CD14-positive monocyte (primary cell): ENCODE measurements around the gene DOK6. TPM values are rescaled to one million over a fixed set of nuclear protein-coding genes. Genes with fewer than 3 reads are reported as not detected.

Source experiments
- DNase-seq, 3 donors: peaks; one replicate each; pipeline ENCODE4 v3.0.0-alpha.2; 2011 to 2022
- H2AFZ ChIP-seq: 2 replicates; pipeline ENCODE4 v1.6.0; 2012; ENCODE audit warnings: mild to moderate bottlenecking, low read depth, low read length, inconsistent platforms; ENCODE audit not compliant: insufficient read depth, poor library complexity, severe bottlenecking
- H3K27ac ChIP-seq, 2 donors: 1 replicate in 1 of 2; 2 replicates in 1 of 2; pipeline ENCODE4 v1.5.1; 2012 to 2013; ENCODE audit warnings: low read length in 2 of 2, control low read depth in 1 of 2, inconsistent platforms in 1 of 2, low read depth in 1 of 2, mild to moderate bottlenecking in 1 of 2
- H3K27me3 ChIP-seq, 2 donors: one replicate each; pipeline versions ENCODE4 v1.6.0 to v1.6.1; 2011 to 2013; ENCODE audit warnings: low read length in 2 of 2; ENCODE audit not compliant: control insufficient read depth in 2 of 2, insufficient read depth in 2 of 2
- H3K36me3 ChIP-seq, 2 donors: replicated peaks in 1 of 2; 1 replicate in 1 of 2; 2 replicates in 1 of 2; pipeline versions ENCODE4 v1.5.1 to v1.6.1; 2012 to 2013; ENCODE audit warnings: low read length in 2 of 2, control low read depth in 1 of 2, inconsistent platforms in 1 of 2, mild to moderate bottlenecking in 1 of 2; ENCODE audit not compliant: insufficient read depth in 2 of 2, control insufficient read depth in 1 of 2
- H3K4me1 ChIP-seq, 2 donors: 1 replicate in 1 of 2; 2 replicates in 1 of 2; pipeline versions ENCODE4 v1.5.1 to v1.6.1; 2012 to 2013; ENCODE audit warnings: low read length in 2 of 2, control low read depth in 1 of 2, inconsistent platforms in 1 of 2, mild to moderate bottlenecking in 1 of 2, moderate library complexity in 1 of 2; ENCODE audit not compliant: insufficient read depth in 2 of 2, control insufficient read depth in 1 of 2
- H3K4me2 ChIP-seq: replicated peaks from 2 replicates; pipeline ENCODE3; 2012; ENCODE audit warnings: low read length, moderate library complexity, mild to moderate bottlenecking; ENCODE audit not compliant: poor library complexity, severe bottlenecking; ENCODE audit errors: extremely low read depth
- H3K4me3 ChIP-seq, 3 experiments: fragments of 200-600 bp in 1 of 3; sonication (generic) in 1 of 3; replicated peaks in 1 of 3; 1 replicate in 2 of 3; 2 replicates in 1 of 3; pipeline ENCODE4 v1.5.1; 2011 to 2013; ENCODE audit warnings: low read length in 3 of 3, mild to moderate bottlenecking in 3 of 3, control low read depth in 2 of 3, low read depth in 2 of 3, inconsistent platforms in 1 of 3, moderate library complexity in 1 of 3
- H3K79me2 ChIP-seq: 2 replicates; pipeline ENCODE4 v1.6.0; 2012; ENCODE audit warnings: mild to moderate bottlenecking, control low read depth, inconsistent platforms, low read length, moderate library complexity; ENCODE audit not compliant: insufficient read depth
- H3K9ac ChIP-seq: 2 replicates; pipeline ENCODE4 v1.6.0; 2017; ENCODE audit warnings: low read length, mild to moderate bottlenecking; ENCODE audit not compliant: insufficient read depth, poor library complexity, severe bottlenecking
- H3K9me3 ChIP-seq, 2 donors: replicated peaks in 1 of 2; 1 replicate in 1 of 2; 2 replicates in 1 of 2; pipeline versions ENCODE4 v1.5.1 to v1.6.1; 2012 to 2013; ENCODE audit warnings: low read length in 2 of 2, control low read depth in 1 of 2; ENCODE audit not compliant: control insufficient read depth in 1 of 2, insufficient read depth in 1 of 2
- H4K20me1 ChIP-seq: 2 replicates; pipeline ENCODE4 v1.6.0; 2012; ENCODE audit warnings: mild to moderate bottlenecking, low read length, control low read depth, moderate library complexity; ENCODE audit not compliant: insufficient read depth
- H3K27ac Mint-ChIP-seq, 7 donors: one replicate each; pipeline ENCODE4 v1.8.0; 2020; ENCODE audit warnings: mild to moderate bottlenecking in 7 of 7, mixed read lengths in 7 of 7, moderate library complexity in 6 of 7, inconsistent platforms in 2 of 7
- H3K27me3 Mint-ChIP-seq, 3 donors: one replicate each; pipeline ENCODE4 v1.8.0; 2021 to 2022; ENCODE audit warnings: low read depth in 3 of 3, mild to moderate bottlenecking in 3 of 3, mixed read lengths in 3 of 3, moderate library complexity in 3 of 3, inconsistent platforms in 1 of 3
- H3K36me3 Mint-ChIP-seq, 2 donors: one replicate each; pipeline ENCODE4 v1.8.0; 2020; ENCODE audit warnings: mixed read lengths in 2 of 2, inconsistent platforms in 1 of 2, mild to moderate bottlenecking in 1 of 2
- H3K4me1 Mint-ChIP-seq: one replicate; pipeline ENCODE4 v1.8.0; 2020; ENCODE audit warnings: mild to moderate bottlenecking, mixed read lengths
- H3K4me3 Mint-ChIP-seq, 2 donors: one replicate each; pipeline ENCODE4 v1.8.0; 2020; ENCODE audit warnings: mild to moderate bottlenecking in 2 of 2, mixed read lengths in 2 of 2, moderate library complexity in 1 of 2
- H3K9me3 Mint-ChIP-seq, 7 donors: one replicate each; pipeline ENCODE4 v1.8.0; 2020 to 2022; ENCODE audit warnings: mixed read lengths in 7 of 7, mild to moderate bottlenecking in 6 of 7, moderate library complexity in 6 of 7, inconsistent platforms in 2 of 7
- CTCF ChIP-seq: fragments of 200-600 bp; IDR thresholded peaks from one replicate; pipeline ENCODE4 v1.8.0; 2022; ENCODE audit warnings: antibody characterized with exemption, mild to moderate bottlenecking
- WGBS: methylation state at CpG from one replicate; pipeline ENCODE4 v1.1.5; 2013; ENCODE audit warnings: missing lambda C conversion rate; ENCODE audit not compliant: insufficient coverage; 5-methylcytosine and 5-hydroxymethylcytosine counted together
- intact Hi-C, 2 donors: fragments of 100-400 bp; cut with micrococcal nuclease; formaldehyde crosslinking; loops; one replicate each; pipeline versions ENCODE4 v1.15.0 to v1.15.1; 2023
- polyA plus RNA-seq, 3 donors: library from polyadenylated mRNA; depleted of rRNA in 1 of 3; unstranded in 2 of 3; stranded (reverse) in 1 of 3; fragments of 300-500 nt in 2 of 3; fragments of >200 nt in 1 of 3; fragmentation: Illumina TruSeq in 2 of 3; gene quantifications; 1 replicate in 2 of 3; 2 replicates in 1 of 3; pipeline ENCODE4 v1.2.3, GENCODE V29; 2012 to 2021

Gene DOK6
- polyA plus RNA-seq, 3 donors, result not detected

- H3K36me3 Mint-ChIP-seq, result no peaks in the 10 kb centered on the region
- Histone ChIP-seq H4K20me1 (no peaks in the 10 kb centered on the region), H3K4me3 (no peak overlapping the region), H2AFZ (no peak overlapping the region), H3K4me1 (no peaks in the 10 kb centered on the region), H3K36me3 (no peaks in the 10 kb centered on the region), H3K79me2 (no peaks in the 10 kb centered on the region), H3K27me3 (no peaks in the 10 kb centered on the region), H3K9ac (no peak overlapping the region), H3K27ac (no peak overlapping the region), H3K4me2 (no peak overlapping the region), H3K9me3 (no peaks in the 10 kb centered on the region)
- DNase-seq, result no peak
- no peak overlapping the region for H3K27ac Mint-ChIP-seq
- H3K4me3 Mint-ChIP-seq, result no peak overlapping the region
- no peaks in the 10 kb centered on the region for H3K4me1 Mint-ChIP-seq
- intact Hi-C loops, result no loop called here
- WGBS, result 93% methylated on average over 3 of the region's 4 CpGs
- no peak for TF ChIP-seq CTCF
- H3K27me3 Mint-ChIP-seq, result no peaks in the 10 kb centered on the region
- H3K9me3 Mint-ChIP-seq, result peaks cover 0 to 6% (median 0%) of the 10 kb centered on the region in 7 donors
These were observed 369.6 kb downstream of the DOK6 start for GRCh38 chr18:69770238-69770637.

GRCh38 chr18:69774831-69775230, 374.1 kb downstream of the DOK6 start:
- Histone ChIP-seq H3K9ac (no peak overlapping the region), H3K27ac (no peak overlapping the region), H3K79me2 (no peaks in the 10 kb centered on the region), H4K20me1 (no peaks in the 10 kb centered on the region), H2AFZ (no peak overlapping the region), H3K4me2 (no peak overlapping the region), H3K4me1 (no peaks in the 10 kb centered on the region), H3K36me3 (no peaks in the 10 kb centered on the region), H3K9me3 (no peaks in the 10 kb centered on the region), H3K4me3 (no peak overlapping the region), H3K27me3 (no peaks in the 10 kb centered on the region)
- no peaks in the 10 kb centered on the region for H3K27me3 Mint-ChIP-seq
- intact Hi-C loops, result no loop called here
- H3K36me3 Mint-ChIP-seq, result no peaks in the 10 kb centered on the region
- no peak for TF ChIP-seq CTCF
- H3K9me3 Mint-ChIP-seq, result peaks cover 0 to 4% (median 0%) of the 10 kb centered on the region in 7 donors
- no peak overlapping the region for H3K4me3 Mint-ChIP-seq
- H3K4me1 Mint-ChIP-seq, result no peaks in the 10 kb centered on the region
- no CpG with 5 or more reads among the region's 3 CpGs for WGBS
- H3K27ac Mint-ChIP-seq, result no peak overlapping the region
- DNase-seq, result no peak
